ENCODE measurements around the gene TNNI3. TPM values are rescaled to one million over a fixed set of nuclear protein-coding genes. Genes with fewer than 3 reads are reported as not detected.

The TNNI3 gene
- polyA plus RNA-seq, 1 experiment, result 0.21 TPM

- H3K9me3 ChIP-seq (ENCODE audit: control insufficient read depth, insufficient read depth, low read length), result peaks cover 3% of the 10 kb centered on the region; the same call in 1 of the 2 replicates
- no peak overlapping the region for H3K27ac ChIP-seq (ENCODE audit: low read depth, low read length)
- no peak for DNase-seq (ENCODE audit: low read depth, low spot score)
- no peak overlapping the region for H3K4me3 ChIP-seq (ENCODE audit: low read depth, low read length)
- no peak for TF ChIP-seq CTCF (IDR thresholded peaks at IDR 0.05; ENCODE audit: low read depth, low read length)
- CTCF ChIA-PET, result interaction anchor here (1.5 kb wide), 1 partner anchor 12 kb away, joined by 6 read pairs; no protein-coding TSS in a partner anchor
- peaks cover 42% of the 10 kb centered on the region for H3K27me3 ChIP-seq (ENCODE audit: control insufficient read depth, insufficient read depth, low read length)
- POLR2A ChIA-PET, result interaction anchor here (1.5 kb wide), 1 partner anchor 30 kb away, joined by 4 read pairs; the partner anchor contains the start of gene PPP1R12C
These were observed 9.8 kb downstream of the TNNI3 start for GRCh38 chr19:55147545-55148251.

GRCh38 chr19:55146705-55147273, 10.7 kb downstream of the TNNI3 start:
- DNase-seq (ENCODE audit: low read depth, low spot score), result no peak
- TF ChIP-seq CTCF (IDR thresholded peaks at IDR 0.05; ENCODE audit: low read depth, low read length), result no peak
- 0 out of 2 replicates have a peak overlapping the region, but pooled peaks have one; percentile 7 for H3K4me3 ChIP-seq (ENCODE audit: low read depth, low read length)
- H3K27me3 ChIP-seq (ENCODE audit: control insufficient read depth, insufficient read depth, low read length), result peaks cover 42% of the 10 kb centered on the region
- no peak overlapping the region for H3K27ac ChIP-seq (ENCODE audit: low read depth, low read length)
- ChIA-PET CTCF (interaction anchor here (0.7 to 1.8 kb wide), 4 partner anchors 13 to 357 kb away, joined by 3 to 6 read pairs (median 4); no protein-coding TSS in a partner anchor), POLR2A (interaction anchor here (1.5 kb wide), 1 partner anchor 29 kb away, joined by 4 read pairs; the partner anchor contains the start of gene PPP1R12C)
- H3K9me3 ChIP-seq (ENCODE audit: control insufficient read depth, insufficient read depth, low read length), result peaks cover 2% of the 10 kb centered on the region; the same call in 1 of the 2 replicates

- peak; percentile 59 for TF ChIP-seq CTCF (IDR thresholded peaks at IDR 0.05; ENCODE audit: low read depth, low read length)
- H3K9me3 ChIP-seq (ENCODE audit: control insufficient read depth, insufficient read depth, low read length), result no peaks in the 10 kb centered on the region; the same call in 1 of the 2 replicates
- ChIA-PET POLR2A (interaction anchor here (0.6 to 1.5 kb wide), 3 partner anchors 20 to 261 kb away, joined by 3 to 4 read pairs (median 3); partner anchors contain the start of gene PPP1R12C), CTCF (interaction anchor here (0.6 to 1.8 kb wide), 5 partner anchors 10 to 358 kb away, joined by 3 to 6 read pairs (median 3); no protein-coding TSS in a partner anchor)
- H3K27ac ChIP-seq (ENCODE audit: low read depth, low read length), result no peak overlapping the region
- no peak for DNase-seq (ENCODE audit: low read depth, low spot score)
- H3K27me3 ChIP-seq (ENCODE audit: control insufficient read depth, insufficient read depth, low read length), result peaks cover 42% of the 10 kb centered on the region
- H3K4me3 ChIP-seq (ENCODE audit: low read depth, low read length), result no peak overlapping the region
These were observed 11.3 kb downstream of the TNNI3 start for GRCh38 chr19:55146078-55146704.

- Histone ChIP-seq H3K27me3 (ENCODE audit: control insufficient read depth, insufficient read depth, low read length) (peaks cover 37% of the 10 kb centered on the region), H3K27ac (ENCODE audit: low read depth, low read length) (no peak overlapping the region), H3K9me3 (ENCODE audit: control insufficient read depth, insufficient read depth, low read length) (no peaks in the 10 kb centered on the region; the same call in 1 of the 2 replicates), H3K4me3 (ENCODE audit: low read depth, low read length) (no peak overlapping the region)
- DNase-seq (ENCODE audit: low read depth, low spot score), result no peak
- CTCF ChIA-PET, result interaction anchor here (1.8 kb wide), 1 partner anchor 359 kb away, joined by 6 read pairs; no protein-coding TSS in a partner anchor
- POLR2A ChIA-PET, result no interaction called here
- TF ChIP-seq CTCF (IDR thresholded peaks at IDR 0.05; ENCODE audit: low read depth, low read length), result no peak
These were observed 12.3 kb downstream of the TNNI3 start for GRCh38 chr19:55145232-55145631.

Data from AG04450 (cell line).